H9 (cell line): ENCODE results near the gene DDX6. TPM values are rescaled to one million over a fixed set of nuclear protein-coding genes. Genes with fewer than 3 reads are reported as not detected.
"Not testable (repeated sequence)": the region's sequence is repeated elsewhere in the genome, so short reads cannot be mapped to it uniquely, and the experiment has no call there.

Experiments
- DNase-seq: peaks from one replicate; pipeline ENCODE4 v3.0.0-alpha.2; 2017
- H2AFZ ChIP-seq: one replicate; pipeline ENCODE4 v1.6.1; 2013; ENCODE audit warnings: mild to moderate bottlenecking, low read length, control low read depth, moderate library complexity
- H2AK5ac ChIP-seq: 2 replicates; pipeline ENCODE4 v1.6.1; 2013; ENCODE audit warnings: low read length, control low read depth, mixed read lengths; ENCODE audit not compliant: insufficient read length
- H2BK120ac ChIP-seq: one replicate; pipeline ENCODE4 v1.6.1; 2013; ENCODE audit warnings: low read depth, mild to moderate bottlenecking, low read length, control low read depth, inconsistent platforms; ENCODE audit not compliant: poor library complexity, severe bottlenecking
- H2BK12ac ChIP-seq: 2 replicates; pipeline ENCODE4 v1.6.1; 2013; ENCODE audit warnings: low read length, control low read depth, mixed read lengths, low read depth; ENCODE audit not compliant: insufficient read length
- H2BK15ac ChIP-seq: 2 replicates; pipeline ENCODE4 v1.6.1; 2013; ENCODE audit warnings: low read depth, low read length, control low read depth
- H2BK20ac ChIP-seq: one replicate; pipeline ENCODE4 v1.6.1; 2013; ENCODE audit warnings: low read depth, mild to moderate bottlenecking, low read length, control low read depth, inconsistent platforms; ENCODE audit not compliant: poor library complexity, severe bottlenecking
- H2BK5ac ChIP-seq: 2 replicates; pipeline ENCODE4 v1.6.1; 2013; ENCODE audit warnings: low read length, control low read depth, mixed read lengths; ENCODE audit not compliant: insufficient read length
- H3K14ac ChIP-seq: 2 replicates; pipeline ENCODE4 v1.6.1; 2013; ENCODE audit warnings: low read length, control low read depth; ENCODE audit not compliant: insufficient read depth
- H3K18ac ChIP-seq: 2 replicates; pipeline ENCODE4 v1.6.1; 2013; ENCODE audit warnings: low read depth, mild to moderate bottlenecking, mixed read lengths, low read length, control low read depth; ENCODE audit not compliant: insufficient read length
- H3K23ac ChIP-seq: 2 replicates; pipeline ENCODE4 v1.6.1; 2013; ENCODE audit warnings: low read length, control low read depth, mixed read lengths, low read depth; ENCODE audit not compliant: insufficient read length
- H3K23me2 ChIP-seq: 2 replicates; pipeline ENCODE4 v1.6.1; 2013; ENCODE audit warnings: low read depth, mild to moderate bottlenecking, mixed read lengths, low read length, control low read depth; ENCODE audit not compliant: insufficient read length, poor library complexity, severe bottlenecking
- H3K27ac ChIP-seq: 2 replicates; pipeline ENCODE4 v1.5.1; 2013; ENCODE audit warnings: low read length, control low read depth, mixed read lengths, low read depth; ENCODE audit not compliant: insufficient read length
- H3K27me3 ChIP-seq: 2 replicates; pipeline ENCODE4 v1.6.1; 2013; ENCODE audit warnings: low read length, control low read depth, inconsistent platforms; ENCODE audit not compliant: insufficient read depth
- H3K4ac ChIP-seq: 2 replicates; pipeline ENCODE4 v1.6.1; 2013; ENCODE audit warnings: low read depth, mild to moderate bottlenecking, control low read depth, inconsistent platforms, low read length, moderate library complexity
- H3K4me1 ChIP-seq: 2 replicates; pipeline ENCODE4 v1.6.1; 2013; ENCODE audit warnings: low read length, control low read depth, inconsistent platforms; ENCODE audit not compliant: insufficient read depth
- H3K4me2 ChIP-seq: 2 replicates; pipeline ENCODE4 v1.6.1; 2013; ENCODE audit warnings: low read length, control low read depth, mixed read lengths; ENCODE audit not compliant: insufficient read length, insufficient read depth
- H3K56ac ChIP-seq: 2 replicates; pipeline ENCODE4 v1.6.1; 2013; ENCODE audit warnings: low read depth, mild to moderate bottlenecking, mixed read lengths, low read length, control low read depth; ENCODE audit not compliant: insufficient read length
- H3K79me1 ChIP-seq: 2 replicates; pipeline ENCODE4 v1.6.1; 2013; ENCODE audit warnings: low read depth, mild to moderate bottlenecking, moderate library complexity, low read length, control low read depth, inconsistent platforms; ENCODE audit not compliant: insufficient read depth, poor library complexity, severe bottlenecking
- H3K79me2 ChIP-seq: 2 replicates; pipeline ENCODE4 v1.6.1; 2013; ENCODE audit warnings: low read length, control low read depth, inconsistent platforms; ENCODE audit not compliant: insufficient read depth
- H3K9ac ChIP-seq: 2 replicates; pipeline ENCODE4 v1.6.1; 2013; ENCODE audit warnings: low read length, control low read depth, mixed read lengths; ENCODE audit not compliant: insufficient read length; ENCODE audit errors: extremely low read depth
- H3K9me3 ChIP-seq: one replicate; pipeline ENCODE4 v1.6.1; 2013; ENCODE audit warnings: low read depth, low read length, inconsistent platforms; ENCODE audit not compliant: control insufficient read depth
- H3T11ph ChIP-seq: one replicate; pipeline ENCODE4 v1.6.1; 2013; ENCODE audit warnings: mild to moderate bottlenecking, low read length, control low read depth, inconsistent platforms
- H4K20me1 ChIP-seq: one replicate; pipeline ENCODE4 v1.6.1; 2013; ENCODE audit not compliant: control insufficient read depth, insufficient read length, insufficient read depth
- H4K5ac ChIP-seq: 2 replicates; pipeline ENCODE4 v1.6.1; 2013; ENCODE audit warnings: low read depth, mild to moderate bottlenecking, mixed read lengths, low read length, control low read depth; ENCODE audit not compliant: insufficient read length
- H4K8ac ChIP-seq: replicated peaks from 2 replicates; pipeline ENCODE4 v1.6.1; 2013; ENCODE audit warnings: low read length, control low read depth, mixed read lengths, low read depth; ENCODE audit not compliant: insufficient read length
- H4K91ac ChIP-seq: 2 replicates; pipeline ENCODE4 v1.6.1; 2013; ENCODE audit warnings: low read depth, mild to moderate bottlenecking, moderate library complexity, mixed read lengths, low read length, control low read depth; ENCODE audit not compliant: insufficient read length
- H3K27ac Mint-ChIP-seq, 3 experiments: 2 replicates in 2 of 3; 3 replicates in 1 of 3; pipeline ENCODE4 v1.8.0; 2020 to 2021; ENCODE audit warnings: mixed read lengths in 3 of 3, mild to moderate bottlenecking in 1 of 3, moderate library complexity in 1 of 3
- H3K27me3 Mint-ChIP-seq: 2 replicates; pipeline ENCODE4 v1.8.0; 2021; ENCODE audit warnings: low read depth, mild to moderate bottlenecking, moderate library complexity, mixed read lengths
- H3K36me3 Mint-ChIP-seq, 3 experiments: 2 replicates in 2 of 3; 3 replicates in 1 of 3; pipeline ENCODE4 v1.8.0; 2020 to 2021; ENCODE audit warnings: low read depth in 3 of 3, mixed read lengths in 3 of 3; ENCODE audit not compliant: insufficient read depth in 1 of 3
- H3K4me1 Mint-ChIP-seq, 2 experiments: 2 replicates each; pipeline ENCODE4 v1.8.0; 2020; ENCODE audit warnings: mixed read lengths in 2 of 2
- H3K4me3 Mint-ChIP-seq, 2 experiments: 2 replicates in 1 of 2; 3 replicates in 1 of 2; pipeline ENCODE4 v1.8.0; 2020 to 2021; ENCODE audit warnings: mild to moderate bottlenecking in 2 of 2, mixed read lengths in 2 of 2, moderate library complexity in 1 of 2
- H3K9me3 Mint-ChIP-seq, 2 experiments: 2 replicates in 1 of 2; 3 replicates in 1 of 2; pipeline ENCODE4 v1.8.0; 2020; ENCODE audit warnings: mild to moderate bottlenecking in 2 of 2, mixed read lengths in 2 of 2, moderate library complexity in 1 of 2
- CTCF ChIP-seq: fragments of 200-600 bp; sonication (generic); conservative IDR thresholded peaks from 3 replicates; pipeline ENCODE4 v1.8.0; 2021; ENCODE audit warnings: antibody characterized with exemption, mild to moderate bottlenecking
- WGBS: extraction: QIAGEN DNeasy Blood & Tissue Kit; methylation state at CpG from one replicate; pipeline ENCODE4 v1.1.7; 2013; ENCODE audit warnings: missing lambda C conversion rate, low lambda C conversion rate, mixed read lengths; ENCODE audit not compliant: insufficient read length; ENCODE audit errors: extremely low coverage; 5-methylcytosine and 5-hydroxymethylcytosine counted together
- total RNA-seq: library from RNA; stranded (reverse); gene quantifications from 2 replicates; pipeline ENCODE4 v1.2.1, GENCODE V29; 2021

DDX6 gene
- total RNA-seq, 1 experiment from 2014 or later: 221 TPM

GRCh38 chr11:118827118-118827517, 36.2 kb upstream of the DDX6 start:
- Mint-ChIP-seq H3K9me3 (no peaks in the 10 kb centered on the region), H3K4me3 (no peak overlapping the region), H3K27me3 (no peaks in the 10 kb centered on the region; the same call in 1 of the 2 replicates), H3K36me3 (no peaks in the 10 kb centered on the region), H3K4me1 (no peaks in the 10 kb centered on the region), H3K27ac (no peak overlapping the region)
- no peak overlapping the region for H3K4ac ChIP-seq
- no peak overlapping the region for H3T11ph ChIP-seq
- H3K79me1 ChIP-seq: no peaks in the 10 kb centered on the region
- no peak overlapping the region for H4K91ac ChIP-seq
- no peak overlapping the region for H3K27ac ChIP-seq
- no peak overlapping the region for H2AFZ ChIP-seq
- H4K8ac ChIP-seq: no peak overlapping the region
- no peak overlapping the region for H2BK120ac ChIP-seq
- H3K9me3 ChIP-seq: no peaks in the 10 kb centered on the region
- no peak overlapping the region for H4K5ac ChIP-seq
- no peaks in the 10 kb centered on the region for H3K79me2 ChIP-seq
- no peaks in the 10 kb centered on the region for H3K27me3 ChIP-seq
- H2BK5ac ChIP-seq: no peak overlapping the region
- no peak overlapping the region for H3K9ac ChIP-seq
- H3K56ac ChIP-seq: no peak overlapping the region
- no peaks in the 10 kb centered on the region for H3K4me1 ChIP-seq
- no peak overlapping the region for H2BK12ac ChIP-seq
- H2BK20ac ChIP-seq: no peak overlapping the region
- H3K18ac ChIP-seq: no peak overlapping the region
- no peak overlapping the region for H2BK15ac ChIP-seq
- H3K14ac ChIP-seq: no peak overlapping the region
- no peak overlapping the region for H3K4me2 ChIP-seq
- H4K20me1 ChIP-seq: no peaks in the 10 kb centered on the region
- H3K23me2 ChIP-seq: no peaks in the 10 kb centered on the region
- no peak for TF ChIP-seq CTCF
- no peak overlapping the region for H3K23ac ChIP-seq
- no peak for DNase-seq
- H2AK5ac ChIP-seq: no peak overlapping the region
- no CpG with 5 or more reads among the region's 7 CpGs for WGBS

GRCh38 chr11:118822936-118823510, 32.1 kb upstream of the DDX6 start:
- not testable (repeated sequence) for H4K8ac ChIP-seq, H3K23ac ChIP-seq, H2BK15ac ChIP-seq, H2BK20ac ChIP-seq, H3K27ac ChIP-seq, H3K36me3 Mint-ChIP-seq, H3K14ac ChIP-seq, H3K79me1 ChIP-seq, H3K27me3 ChIP-seq, H4K91ac ChIP-seq, H3K4me3 Mint-ChIP-seq, H3K4ac ChIP-seq, H2AK5ac ChIP-seq, H3K27ac Mint-ChIP-seq, DNase-seq, H4K5ac ChIP-seq, H3K9ac ChIP-seq, H2BK12ac ChIP-seq, H3K4me1 ChIP-seq, H2BK120ac ChIP-seq, H3K27me3 Mint-ChIP-seq, H3K4me1 Mint-ChIP-seq, H3K9me3 Mint-ChIP-seq, H3K23me2 ChIP-seq, H3K56ac ChIP-seq, H3K9me3 ChIP-seq, H4K20me1 ChIP-seq, H3K4me2 ChIP-seq, H2AFZ ChIP-seq, H3K18ac ChIP-seq, H3K79me2 ChIP-seq, H2BK5ac ChIP-seq, H3T11ph ChIP-seq
- no CpG with 5 or more reads among the region's 8 CpGs for WGBS
